B cell (primary cell): ENCODE measurements around the gene EXT2. TPM values are rescaled to one million over a fixed set of nuclear protein-coding genes. Genes with fewer than 3 reads are reported as not detected.

Experiments
- ATAC-seq: fragments of 200-7000 bp; cut with Tn5 transposase; one replicate; pipeline ENCODE4 v1.10.0; 2021; ENCODE audit warnings: low read depth, mild to moderate bottlenecking, moderate number of reproducible peaks, moderate library complexity
- CTCF ChIA-PET: fragments of 350-600 bp; sonication (Branson Sonifier 250); formaldehyde crosslinking; loops from one replicate; lab custom pipeline; 2021; ENCODE audit warnings: antibody characterized with exemption, inconsistent platforms; lab: Charles Lee
- POLR2A ChIA-PET: fragments of 350-600 bp; sonication (Branson Sonifier 250); formaldehyde crosslinking; loops from one replicate; lab custom pipeline; 2021; ENCODE audit warnings: antibody characterized with exemption; lab: Charles Lee
- DNase-seq: peaks from one replicate; pipeline ENCODE4 v3.0.0; 2013
- H2AFZ ChIP-seq: 2 replicates; pipeline ENCODE4 v1.6.1; 2012; ENCODE audit warnings: mild to moderate bottlenecking, low read depth, low read length; ENCODE audit not compliant: insufficient read depth, poor library complexity, severe bottlenecking
- H3K27ac ChIP-seq, 2 donors: 1 replicate in 1 of 2; 2 replicates in 1 of 2; pipeline ENCODE4 v1.5.1; 2012 to 2013; ENCODE audit warnings: low read length in 2 of 2, mild to moderate bottlenecking in 2 of 2, moderate library complexity in 1 of 2
- H3K27me3 ChIP-seq, 4 experiments: fragments of 200-600 bp in 1 of 4; sonication (generic) in 1 of 4; replicated peaks in 1 of 4; 1 replicate in 2 of 4; 2 replicates in 2 of 4; pipeline versions ENCODE4 v1.6.1 to v1.7.0; 2013 to 2016; ENCODE audit warnings: low read length in 3 of 4, mild to moderate bottlenecking in 2 of 4, mixed read lengths in 1 of 4, moderate library complexity in 1 of 4; ENCODE audit not compliant: insufficient read depth in 4 of 4, control insufficient read depth in 3 of 4; ENCODE audit errors: control extremely low read depth in 1 of 4
- H3K36me3 ChIP-seq, 2 experiments: replicated peaks in 1 of 2; 1 replicate in 1 of 2; 2 replicates in 1 of 2; pipeline versions ENCODE4 v1.6.1 to v1.7.1; 2013; ENCODE audit warnings: low read length in 1 of 2; ENCODE audit not compliant: insufficient read depth in 2 of 2, control insufficient read depth in 1 of 2; ENCODE audit errors: control extremely low read depth in 1 of 2, extremely low read depth in 1 of 2
- H3K4me1 ChIP-seq, 2 donors: fragments of 200-600 bp in 1 of 2; sonication (generic) in 1 of 2; 1 replicate in 1 of 2; 2 replicates in 1 of 2; pipeline versions ENCODE4 v1.5.1 to v1.6.1; 2013 to 2017; ENCODE audit warnings: low read length in 2 of 2; ENCODE audit not compliant: control insufficient read depth in 2 of 2, insufficient read depth in 2 of 2
- H3K4me2 ChIP-seq: replicated peaks from 2 replicates; pipeline ENCODE3; 2012; ENCODE audit warnings: mild to moderate bottlenecking, low read depth, low read length; ENCODE audit not compliant: poor library complexity, severe bottlenecking
- H3K4me3 ChIP-seq, 5 experiments: fragments of 200-600 bp in 1 of 5; sonication (generic) in 1 of 5; 1 replicate in 3 of 5; 2 replicates in 2 of 5; pipeline versions ENCODE4 v1.5.1 to v1.7.0; 2011 to 2016; ENCODE audit warnings: low read length in 4 of 5, mild to moderate bottlenecking in 4 of 5, low read depth in 2 of 5, control low read depth in 1 of 5, moderate library complexity in 1 of 5; ENCODE audit not compliant: insufficient read depth in 1 of 5; ENCODE audit errors: control extremely low read depth in 1 of 5, extremely low read depth in 1 of 5
- H3K79me2 ChIP-seq: fragments of 200-600 bp; sonication (generic); one replicate; pipeline ENCODE4 v1.6.0; 2016; ENCODE audit warnings: low read length; ENCODE audit not compliant: control insufficient read depth, insufficient read depth
- H3K9ac ChIP-seq: fragments of 200-600 bp; sonication (generic); 2 replicates; pipeline ENCODE4 v1.6.1; 2017; ENCODE audit warnings: mild to moderate bottlenecking, low read length, moderate library complexity
- H3K9me3 ChIP-seq, 3 donors: one replicate each; pipeline versions ENCODE4 v1.6.1 to v1.7.1; 2013; ENCODE audit warnings: low read length in 2 of 3; ENCODE audit not compliant: control insufficient read depth in 2 of 3, insufficient read depth in 1 of 3; ENCODE audit errors: control extremely low read depth in 1 of 3
- H4K20me1 ChIP-seq: 2 replicates; pipeline ENCODE4 v1.6.0; 2012; ENCODE audit warnings: mild to moderate bottlenecking, low read length; ENCODE audit not compliant: insufficient read depth, control insufficient read depth, poor library complexity, severe bottlenecking
- H3K27ac Mint-ChIP-seq: one replicate; pipeline ENCODE4 v1.8.0; 2021; ENCODE audit warnings: mixed read lengths
- H3K27me3 Mint-ChIP-seq: one replicate; pipeline ENCODE4 v1.8.0; 2021; ENCODE audit warnings: mixed read lengths
- H3K4me1 Mint-ChIP-seq: one replicate; pipeline ENCODE4 v1.8.0; 2021; ENCODE audit warnings: mixed read lengths
- H3K4me3 Mint-ChIP-seq: one replicate; pipeline ENCODE4 v1.8.0; 2021; ENCODE audit warnings: mixed read lengths
- H3K9me3 Mint-ChIP-seq: one replicate; pipeline ENCODE4 v1.8.0; 2022; ENCODE audit warnings: mixed read lengths; ENCODE audit not compliant: insufficient read depth
- EZH2 ChIP-seq: IDR thresholded peaks from 2 replicates; pipeline ENCODE4 v1.6.1; 2012; ENCODE audit warnings: borderline replicate concordance, low read depth, mild to moderate bottlenecking, moderate library complexity, low read length; ENCODE audit not compliant: insufficient read depth, poor library complexity, severe bottlenecking
- WGBS: methylation state at CpG from one replicate; pipeline ENCODE4 v1.1.5; 2013; ENCODE audit warnings: missing lambda C conversion rate; ENCODE audit not compliant: insufficient coverage; 5-methylcytosine and 5-hydroxymethylcytosine counted together
- intact Hi-C: fragments of 100-400 bp; cut with micrococcal nuclease; formaldehyde crosslinking; loops from one replicate; pipeline ENCODE4 v1.10.0; 2022
- polyA plus RNA-seq: library from polyadenylated mRNA; depleted of rRNA; stranded (reverse); fragments of >200 nt; gene quantifications from 2 replicates; pipeline ENCODE4 v1.2.3, GENCODE V29; 2012
- total RNA-seq, 2 donors: library from RNA; stranded (reverse); fragments of 120-200 nt in 1 of 2; gene quantifications; 1 replicate in 1 of 2; 2 replicates in 1 of 2; pipeline versions ENCODE4 v1.2.3 to v1.2.4, GENCODE V29; 2013 to 2022
- TF ChIP-seq, protein P1 (sequence below): fragments of 200-600 bp; IDR thresholded peaks from one replicate; pipeline ENCODE4 v1.8.0; 2022; ENCODE audit warnings: antibody characterized with exemption, mild to moderate bottlenecking

Gene EXT2
- total and polyA plus RNA-seq, 2 donors (not counting 1 experiment from before 2014, with no cell fraction given): 11.0 to 27.8 TPM

DNA sequence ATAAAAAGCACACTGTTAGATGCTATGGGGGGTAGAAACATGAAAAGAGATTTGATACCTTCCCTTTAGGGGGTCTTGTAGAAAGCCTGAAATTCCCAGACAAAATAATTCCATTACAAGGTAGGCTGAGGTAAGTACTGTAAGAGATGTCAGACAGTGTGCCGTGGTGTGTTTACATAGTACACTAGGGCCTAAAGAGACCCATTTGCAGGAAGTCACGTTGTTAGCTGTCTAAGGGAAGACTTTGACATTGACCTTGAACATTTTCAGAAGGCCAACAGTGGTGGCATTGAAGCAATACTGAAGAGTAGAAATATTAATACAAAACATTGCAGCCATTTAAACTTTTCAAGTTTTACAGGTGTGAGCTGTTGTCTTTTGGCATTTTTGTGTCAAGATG, 30.8 kb downstream of the EXT2 start:
- H3K4me2 ChIP-seq: no peak overlapping the region
- no peak overlapping the region for H3K27ac Mint-ChIP-seq
- H3K36me3 ChIP-seq: peaks cover 12 to 64% of the 10 kb centered on the region in 2 experiments
- WGBS: no CpG with 5 or more reads among the region's 2 CpGs
- H3K9me3 Mint-ChIP-seq: no peaks in the 10 kb centered on the region
- H3K4me1 ChIP-seq: no peaks in the 10 kb centered on the region
- H3K27me3 Mint-ChIP-seq: no peaks in the 10 kb centered on the region
- H3K9ac ChIP-seq: no peak overlapping the region
- no peak overlapping the region for H3K4me3 Mint-ChIP-seq
- no peak for TF ChIP-seq EZH2
- TF ChIP-seq, protein P1, sequence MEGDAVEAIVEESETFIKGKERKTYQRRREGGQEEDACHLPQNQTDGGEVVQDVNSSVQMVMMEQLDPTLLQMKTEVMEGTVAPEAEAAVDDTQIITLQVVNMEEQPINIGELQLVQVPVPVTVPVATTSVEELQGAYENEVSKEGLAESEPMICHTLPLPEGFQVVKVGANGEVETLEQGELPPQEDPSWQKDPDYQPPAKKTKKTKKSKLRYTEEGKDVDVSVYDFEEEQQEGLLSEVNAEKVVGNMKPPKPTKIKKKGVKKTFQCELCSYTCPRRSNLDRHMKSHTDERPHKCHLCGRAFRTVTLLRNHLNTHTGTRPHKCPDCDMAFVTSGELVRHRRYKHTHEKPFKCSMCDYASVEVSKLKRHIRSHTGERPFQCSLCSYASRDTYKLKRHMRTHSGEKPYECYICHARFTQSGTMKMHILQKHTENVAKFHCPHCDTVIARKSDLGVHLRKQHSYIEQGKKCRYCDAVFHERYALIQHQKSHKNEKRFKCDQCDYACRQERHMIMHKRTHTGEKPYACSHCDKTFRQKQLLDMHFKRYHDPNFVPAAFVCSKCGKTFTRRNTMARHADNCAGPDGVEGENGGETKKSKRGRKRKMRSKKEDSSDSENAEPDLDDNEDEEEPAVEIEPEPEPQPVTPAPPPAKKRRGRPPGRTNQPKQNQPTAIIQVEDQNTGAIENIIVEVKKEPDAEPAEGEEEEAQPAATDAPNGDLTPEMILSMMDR: no peak
- CTCF ChIA-PET: no interaction called here
- intact Hi-C loops: no loop called here
- H4K20me1 ChIP-seq: no peaks in the 10 kb centered on the region
- DNase-seq: no peak
- H2AFZ ChIP-seq: no peak overlapping the region
- POLR2A ChIA-PET: no interaction called here
- H3K27ac ChIP-seq: no peak overlapping the region
- H3K4me1 Mint-ChIP-seq: peaks cover 2% of the 10 kb centered on the region
- no peaks in the 10 kb centered on the region for H3K79me2 ChIP-seq
- no peak overlapping the region for H3K4me3 ChIP-seq
- H3K27me3 ChIP-seq: no peaks in the 10 kb centered on the region
- no peaks in the 10 kb centered on the region for H3K9me3 ChIP-seq
- no peak for ATAC-seq

DNA sequence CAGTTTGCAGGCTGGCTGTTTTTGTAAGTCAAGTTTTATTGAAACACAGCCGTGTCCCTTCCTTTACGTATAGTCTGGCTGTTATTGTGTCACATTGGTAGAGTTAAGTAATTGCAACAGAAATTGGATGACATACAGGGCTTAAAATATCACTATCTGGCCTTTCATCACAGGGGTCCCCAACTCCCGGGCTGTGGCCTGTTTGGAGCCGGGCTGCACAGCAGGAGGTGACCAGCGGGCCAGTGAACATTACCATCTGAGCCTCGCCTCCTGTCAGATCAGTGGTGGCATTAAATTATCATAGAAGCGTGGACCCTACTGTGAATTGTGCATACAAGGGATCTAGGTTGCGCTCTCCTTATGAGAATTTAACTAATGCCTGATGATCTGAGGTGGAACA, 31.7 kb downstream of the EXT2 start:
- TF ChIP-seq, protein P1: no peak
- no peak for TF ChIP-seq EZH2
- no peaks in the 10 kb centered on the region for H4K20me1 ChIP-seq
- no peaks in the 10 kb centered on the region for H3K9me3 Mint-ChIP-seq
- ChIA-PET CTCF (interaction anchor here (1.6 kb wide), 1 partner anchor 34 kb away, joined by 3 read pairs; no protein-coding TSS in a partner anchor), POLR2A (no interaction called here)
- no peaks in the 10 kb centered on the region for H3K4me1 ChIP-seq
- no peak overlapping the region for H3K4me3 ChIP-seq
- no peak overlapping the region for H3K4me2 ChIP-seq
- peaks cover 12 to 66% of the 10 kb centered on the region in 2 experiments for H3K36me3 ChIP-seq
- no peaks in the 10 kb centered on the region for H3K27me3 ChIP-seq
- no peaks in the 10 kb centered on the region for H3K27me3 Mint-ChIP-seq
- no peak overlapping the region for H3K27ac ChIP-seq
- H3K4me3 Mint-ChIP-seq: no peak overlapping the region
- H2AFZ ChIP-seq: no peak overlapping the region
- ATAC-seq: no peak
- H3K4me1 Mint-ChIP-seq: no peaks in the 10 kb centered on the region
- intact Hi-C loops: no loop called here
- WGBS: 98% methylated on average over 5 of the region's 8 CpGs
- no peaks in the 10 kb centered on the region for H3K9me3 ChIP-seq
- no peak overlapping the region for H3K27ac Mint-ChIP-seq
- H3K79me2 ChIP-seq: no peaks in the 10 kb centered on the region
- H3K9ac ChIP-seq: no peak overlapping the region
- no peak for DNase-seq
